Measurements from ENCODE around the gene BLTP1. TPM values are rescaled to one million over a fixed set of nuclear protein-coding genes. Genes with fewer than 3 reads are reported as not detected.

Gene BLTP1
- total RNA-seq, 2 experiments from 2014 or later = 32.3 to 41.6 TPM

DNA sequence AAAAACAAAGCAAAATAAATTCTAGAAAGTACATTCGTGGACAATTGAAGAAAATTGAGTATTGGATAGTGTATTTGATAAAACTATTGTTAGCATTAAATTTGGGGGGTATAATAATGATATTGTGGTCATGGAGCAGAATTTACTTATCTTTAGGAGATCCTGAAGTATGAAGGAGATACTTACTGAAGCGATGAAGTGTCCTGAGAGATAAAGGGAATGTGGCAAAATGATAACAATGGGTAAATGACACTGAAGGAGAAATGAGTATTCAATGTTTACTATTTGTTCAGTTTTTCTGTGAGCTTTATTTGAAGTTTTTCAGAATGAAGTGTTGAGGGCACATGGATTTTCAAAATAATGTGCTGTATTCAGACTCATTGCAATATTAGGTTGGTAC, 30.0 kb upstream of the BLTP1 start:
- no peak overlapping the region for H2AFZ ChIP-seq (ENCODE audit: low read length)
- DNase-seq (ENCODE audit: low spot score) = no peak
- intact Hi-C loops (cut with micrococcal nuclease; ENCODE audit: unreplicated experiment) = no loop called here
- H3K4me2 ChIP-seq (ENCODE audit: low read length) = no peak overlapping the region
- no peaks in the 10 kb centered on the region for H3K36me3 ChIP-seq (ENCODE audit: insufficient read depth, low read length)
- POLR2A ChIA-PET = interaction anchor here (0.7 kb wide), 1 partner anchor 49 kb away, joined by 7 read pairs; no protein-coding TSS in a partner anchor
- H3K4me3 ChIP-seq (ENCODE audit: low read depth, low read length, poor library complexity, severe bottlenecking) = no peak overlapping the region
- no peak overlapping the region for H3K27ac ChIP-seq (ENCODE audit: low read depth, low read length, poor library complexity, severe bottlenecking)
- H4K20me1 ChIP-seq (ENCODE audit: insufficient read depth, low read length) = no peaks in the 10 kb centered on the region
- no peaks in the 10 kb centered on the region for H3K4me1 ChIP-seq (ENCODE audit: insufficient read depth, low read length, poor library complexity, severe bottlenecking)
- no TSS peak for BruUV-seq (replicated peaks)
- CTCF ChIA-PET (ENCODE audit: unreplicated experiment) = no interaction called here
- no peaks in the 10 kb centered on the region for H3K9me3 ChIP-seq (ENCODE audit: low read length)
- no peak for TF ChIP-seq EZH2phosphoT487 (IDR thresholded peaks at IDR 0.05; ENCODE audit: borderline replicate concordance, low read depth, low read length)
- TF ChIP-seq, protein P1, sequence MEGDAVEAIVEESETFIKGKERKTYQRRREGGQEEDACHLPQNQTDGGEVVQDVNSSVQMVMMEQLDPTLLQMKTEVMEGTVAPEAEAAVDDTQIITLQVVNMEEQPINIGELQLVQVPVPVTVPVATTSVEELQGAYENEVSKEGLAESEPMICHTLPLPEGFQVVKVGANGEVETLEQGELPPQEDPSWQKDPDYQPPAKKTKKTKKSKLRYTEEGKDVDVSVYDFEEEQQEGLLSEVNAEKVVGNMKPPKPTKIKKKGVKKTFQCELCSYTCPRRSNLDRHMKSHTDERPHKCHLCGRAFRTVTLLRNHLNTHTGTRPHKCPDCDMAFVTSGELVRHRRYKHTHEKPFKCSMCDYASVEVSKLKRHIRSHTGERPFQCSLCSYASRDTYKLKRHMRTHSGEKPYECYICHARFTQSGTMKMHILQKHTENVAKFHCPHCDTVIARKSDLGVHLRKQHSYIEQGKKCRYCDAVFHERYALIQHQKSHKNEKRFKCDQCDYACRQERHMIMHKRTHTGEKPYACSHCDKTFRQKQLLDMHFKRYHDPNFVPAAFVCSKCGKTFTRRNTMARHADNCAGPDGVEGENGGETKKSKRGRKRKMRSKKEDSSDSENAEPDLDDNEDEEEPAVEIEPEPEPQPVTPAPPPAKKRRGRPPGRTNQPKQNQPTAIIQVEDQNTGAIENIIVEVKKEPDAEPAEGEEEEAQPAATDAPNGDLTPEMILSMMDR (conservative IDR thresholded peaks at IDR 0.05; ENCODE audit: low read length) = no peak
- no peaks in the 10 kb centered on the region; the same call in 1 of the 2 replicates for H3K9me2 ChIP-seq (ENCODE audit: insufficient read depth, low read length)
- H3K79me2 ChIP-seq (ENCODE audit: insufficient read depth, low read depth, low read length) = no peaks in the 10 kb centered on the region

DNA sequence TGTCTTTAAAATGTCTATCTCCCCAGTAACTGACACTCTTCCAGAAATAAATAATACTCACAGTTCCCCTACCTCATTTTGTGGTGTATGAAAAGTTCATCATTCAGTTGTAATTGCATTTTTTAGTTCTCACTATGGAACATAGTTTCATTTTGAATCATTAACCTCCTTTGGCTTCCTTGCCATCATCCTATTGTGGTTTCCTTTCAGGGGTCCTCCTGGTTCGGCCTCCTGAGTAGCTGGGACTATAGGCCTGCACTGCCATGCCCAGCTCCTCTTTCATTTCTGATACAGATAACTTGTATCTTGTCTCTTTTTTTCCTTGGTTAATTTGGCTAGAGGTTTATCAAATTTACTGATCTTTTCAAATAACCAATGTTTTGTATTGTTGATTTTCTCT, 23.1 kb upstream of the BLTP1 start:
- intact Hi-C loops (cut with micrococcal nuclease; ENCODE audit: unreplicated experiment) = no loop called here
- Histone ChIP-seq H2AFZ (ENCODE audit: low read length) (no peak overlapping the region), H3K27ac (ENCODE audit: low read depth, low read length, poor library complexity, severe bottlenecking) (no peak overlapping the region), H3K9me3 (ENCODE audit: low read length) (no peaks in the 10 kb centered on the region), H3K4me1 (ENCODE audit: insufficient read depth, low read length, poor library complexity, severe bottlenecking) (no peaks in the 10 kb centered on the region), H3K4me2 (ENCODE audit: low read length) (no peak overlapping the region), H3K36me3 (ENCODE audit: insufficient read depth, low read length) (no peaks in the 10 kb centered on the region), H4K20me1 (ENCODE audit: insufficient read depth, low read length) (no peaks in the 10 kb centered on the region), H3K79me2 (ENCODE audit: insufficient read depth, low read depth, low read length) (no peaks in the 10 kb centered on the region), H3K9me2 (ENCODE audit: insufficient read depth, low read length) (no peaks in the 10 kb centered on the region), H3K4me3 (ENCODE audit: low read depth, low read length, poor library complexity, severe bottlenecking) (no peak overlapping the region)
- BruUV-seq (replicated peaks) = no TSS peak
- CTCF ChIA-PET (ENCODE audit: unreplicated experiment) = no interaction called here
- no peak for TF ChIP-seq EZH2phosphoT487 (IDR thresholded peaks at IDR 0.05; ENCODE audit: borderline replicate concordance, low read depth, low read length)
- TF ChIP-seq, protein P1 (conservative IDR thresholded peaks at IDR 0.05; ENCODE audit: low read length) = no peak
- POLR2A ChIA-PET = interaction anchor here (0.7 kb wide), 1 partner anchor 32 kb away, joined by 3 read pairs; no protein-coding TSS in a partner anchor
- DNase-seq (ENCODE audit: low spot score) = no peak

DNA sequence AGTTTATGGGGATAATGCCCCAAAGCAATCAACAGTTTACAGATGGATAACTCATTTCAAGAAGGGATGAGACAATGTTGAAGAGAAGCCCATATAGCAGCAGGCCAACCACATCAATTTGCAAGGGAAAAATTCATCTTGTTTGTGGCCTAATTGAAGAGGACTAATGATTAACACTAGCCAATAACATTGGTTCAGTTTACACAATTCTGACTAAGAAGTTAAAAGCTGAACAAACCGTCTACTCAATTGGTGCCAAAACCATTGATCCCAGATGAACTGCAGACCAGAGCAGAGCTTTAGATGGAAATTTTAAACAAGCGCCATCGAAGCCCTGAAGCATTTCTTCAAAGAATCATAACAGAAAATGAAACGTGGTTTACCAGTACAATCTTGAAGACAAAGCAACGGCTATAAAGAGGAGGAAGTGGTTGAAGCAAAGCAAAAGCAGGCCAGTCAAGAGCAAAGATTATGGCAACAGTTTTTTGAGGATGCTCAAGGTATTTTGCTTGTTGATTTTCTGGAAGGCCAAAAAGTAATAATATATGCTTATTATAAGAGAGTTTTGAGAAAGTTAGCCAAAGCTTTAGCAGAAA, 20.5 kb upstream of the BLTP1 start:
- POLR2A ChIA-PET = interaction anchor here (0.7 to 0.8 kb wide), 2 partner anchors 23 to 79 kb away, joined by 3 read pairs; no protein-coding TSS in a partner anchor

More for the DNA sequence above, 20.5 kb upstream of the BLTP1 start:
- H2AFZ ChIP-seq (ENCODE audit: low read length) = no peak overlapping the region
- H4K20me1 ChIP-seq (ENCODE audit: insufficient read depth, low read length) = no peaks in the 10 kb centered on the region
- intact Hi-C loops (cut with micrococcal nuclease; ENCODE audit: unreplicated experiment) = no loop called here
- H3K9me2 ChIP-seq (ENCODE audit: insufficient read depth, low read length) = no peaks in the 10 kb centered on the region
- H3K4me3 ChIP-seq (ENCODE audit: low read depth, low read length, poor library complexity, severe bottlenecking) = no peak overlapping the region
- TF ChIP-seq, protein P1 (conservative IDR thresholded peaks at IDR 0.05; ENCODE audit: low read length) = no peak
- no peak for TF ChIP-seq EZH2phosphoT487 (IDR thresholded peaks at IDR 0.05; ENCODE audit: borderline replicate concordance, low read depth, low read length)
- H3K4me1 ChIP-seq (ENCODE audit: insufficient read depth, low read length, poor library complexity, severe bottlenecking) = no peaks in the 10 kb centered on the region
- H3K36me3 ChIP-seq (ENCODE audit: insufficient read depth, low read length) = no peaks in the 10 kb centered on the region
- BruUV-seq (replicated peaks) = no TSS peak
- DNase-seq (ENCODE audit: low spot score) = no peak
- H3K4me2 ChIP-seq (ENCODE audit: low read length) = no peak overlapping the region
- H3K27ac ChIP-seq (ENCODE audit: low read depth, low read length, poor library complexity, severe bottlenecking) = no peak overlapping the region
- CTCF ChIA-PET (ENCODE audit: unreplicated experiment) = no interaction called here
- H3K79me2 ChIP-seq (ENCODE audit: insufficient read depth, low read depth, low read length) = no peaks in the 10 kb centered on the region
- no peaks in the 10 kb centered on the region for H3K9me3 ChIP-seq (ENCODE audit: low read length)
